AG04449 (cell line): ENCODE measurements around the gene PTPN2.

Experiments
- CTCF ChIA-PET: fragments of 350-600 bp; formaldehyde crosslinking; extraction: SDS; loops from one replicate; lab custom pipeline; 2021; ENCODE audit warnings: antibody characterized with exemption; lab: Yijun Ruan, JAX
- POLR2A ChIA-PET: fragments of 400-600, 350-600 bp; formaldehyde crosslinking; extraction: SDS; loops from one replicate; lab custom pipeline; 2020; ENCODE audit warnings: antibody characterized with exemption, inconsistent platforms; lab: Yijun Ruan, JAX
- DNase-seq: peaks from one replicate; pipeline ENCODE4 v3.0.0-alpha.2; 2010; ENCODE audit warnings: low read depth, low spot score
- H3K4me3 ChIP-seq: 2 replicates; pipeline ENCODE4 v1.5.1; 2011; ENCODE audit warnings: low read depth, mild to moderate bottlenecking, control low read depth, low read length
- TF ChIP-seq, protein P1 (sequence below): IDR thresholded peaks from one replicate; pipeline ENCODE4 v1.5.1; 2011; ENCODE audit warnings: mild to moderate bottlenecking, moderate library complexity, low read length, control low read depth, inconsistent platforms; ENCODE audit not compliant: insufficient read depth; ENCODE audit errors: missing control alignments

Gene PTPN2

DNA sequence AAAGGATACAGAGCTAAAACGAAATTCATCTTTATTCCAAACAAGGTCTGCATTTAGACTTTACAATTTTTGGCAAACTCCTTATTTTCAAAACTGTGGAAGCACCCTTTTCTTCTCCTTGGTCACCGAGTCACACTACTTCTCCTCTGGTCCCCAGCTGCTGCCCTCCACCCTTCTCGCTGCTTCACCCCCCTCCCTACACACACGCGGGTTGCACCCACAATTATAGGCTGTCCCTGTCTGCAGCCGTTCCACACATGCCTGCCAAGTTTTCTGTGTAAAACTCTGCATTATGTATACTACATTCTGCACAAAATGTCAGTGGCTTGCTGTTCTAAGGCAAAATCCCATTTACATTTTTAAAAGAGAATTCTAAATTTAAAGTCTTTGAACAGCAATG lies 63.5 kb downstream of the PTPN2 start:
- ChIA-PET POLR2A (interaction anchor here (0.6 kb wide), 1 partner anchor 274 kb away, joined by 3 read pairs; no protein-coding TSS in a partner anchor), CTCF (interaction anchor here (1.0 kb wide), 1 partner anchor 62 kb away, joined by 3 read pairs; no protein-coding TSS in a partner anchor)
- no peak overlapping the region for H3K4me3 ChIP-seq
- TF ChIP-seq, protein P1, sequence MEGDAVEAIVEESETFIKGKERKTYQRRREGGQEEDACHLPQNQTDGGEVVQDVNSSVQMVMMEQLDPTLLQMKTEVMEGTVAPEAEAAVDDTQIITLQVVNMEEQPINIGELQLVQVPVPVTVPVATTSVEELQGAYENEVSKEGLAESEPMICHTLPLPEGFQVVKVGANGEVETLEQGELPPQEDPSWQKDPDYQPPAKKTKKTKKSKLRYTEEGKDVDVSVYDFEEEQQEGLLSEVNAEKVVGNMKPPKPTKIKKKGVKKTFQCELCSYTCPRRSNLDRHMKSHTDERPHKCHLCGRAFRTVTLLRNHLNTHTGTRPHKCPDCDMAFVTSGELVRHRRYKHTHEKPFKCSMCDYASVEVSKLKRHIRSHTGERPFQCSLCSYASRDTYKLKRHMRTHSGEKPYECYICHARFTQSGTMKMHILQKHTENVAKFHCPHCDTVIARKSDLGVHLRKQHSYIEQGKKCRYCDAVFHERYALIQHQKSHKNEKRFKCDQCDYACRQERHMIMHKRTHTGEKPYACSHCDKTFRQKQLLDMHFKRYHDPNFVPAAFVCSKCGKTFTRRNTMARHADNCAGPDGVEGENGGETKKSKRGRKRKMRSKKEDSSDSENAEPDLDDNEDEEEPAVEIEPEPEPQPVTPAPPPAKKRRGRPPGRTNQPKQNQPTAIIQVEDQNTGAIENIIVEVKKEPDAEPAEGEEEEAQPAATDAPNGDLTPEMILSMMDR = no peak
- no peak for DNase-seq

DNA sequence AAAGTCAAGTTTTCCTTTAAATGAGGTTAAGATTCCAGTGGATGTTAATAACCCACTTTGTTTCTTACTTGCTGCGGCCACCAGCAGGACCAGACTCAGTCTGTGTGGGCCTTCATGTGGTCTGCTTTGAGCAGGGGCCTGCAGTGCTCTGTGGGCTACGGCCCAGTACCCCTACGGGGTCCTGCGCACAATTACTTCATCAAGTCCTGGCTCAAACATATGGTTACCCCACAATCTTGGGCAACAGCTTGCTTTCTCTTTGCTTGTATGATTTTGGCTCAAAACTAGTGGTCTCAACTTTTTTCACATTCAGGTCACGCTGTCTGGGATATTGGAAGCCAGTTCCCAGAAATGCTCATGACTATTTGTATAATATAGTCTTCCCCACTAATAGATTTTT lies 64.2 kb downstream of the PTPN2 start:
- no peak overlapping the region for H3K4me3 ChIP-seq
- ChIA-PET POLR2A (no interaction called here), CTCF (interaction anchor here (1.0 kb wide), 1 partner anchor 62 kb away, joined by 3 read pairs; no protein-coding TSS in a partner anchor)
- TF ChIP-seq, protein P1 = no peak
- no peak for DNase-seq

DNA sequence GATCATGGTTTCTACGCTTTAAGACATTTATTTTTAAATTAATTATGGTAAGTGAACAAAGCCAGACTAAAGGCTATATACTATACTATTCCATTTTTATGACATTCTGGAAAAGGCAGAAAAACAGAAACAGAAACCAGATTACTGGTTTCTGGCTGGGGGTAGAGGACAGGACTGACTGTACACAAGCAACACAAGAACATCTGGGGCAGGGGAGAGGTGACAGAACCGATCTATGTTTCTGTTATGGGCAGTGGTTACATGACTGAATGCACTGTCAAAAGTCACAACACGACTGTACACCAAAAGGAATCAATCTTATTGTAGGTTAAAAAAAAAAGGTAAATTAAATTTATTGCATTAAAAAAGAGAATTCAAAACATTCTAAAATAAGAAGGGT lies 64.7 kb downstream of the PTPN2 start:
- ChIA-PET POLR2A (no interaction called here), CTCF (no interaction called here)
- TF ChIP-seq, protein P1 = no peak
- no peak overlapping the region for H3K4me3 ChIP-seq
- no peak for DNase-seq

DNA sequence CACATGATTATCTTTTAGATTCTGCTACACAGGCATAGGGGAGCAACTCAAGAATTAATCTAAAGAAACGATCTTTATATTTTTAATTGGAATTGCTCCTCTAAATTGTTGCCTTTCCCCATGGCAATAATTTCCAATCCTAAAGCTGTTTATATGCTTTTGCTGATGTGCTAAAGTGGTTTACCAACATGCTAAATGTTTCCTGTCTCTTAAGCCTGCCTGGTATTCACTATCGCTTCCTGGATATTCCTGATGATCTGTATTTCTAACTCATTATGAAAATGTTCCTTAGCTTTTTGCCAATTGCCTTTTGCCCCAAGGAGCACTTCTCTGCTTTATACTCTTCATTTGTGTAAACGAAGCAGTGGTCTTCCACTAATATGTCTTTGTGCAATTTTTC lies 65.8 kb downstream of the PTPN2 start:
- H3K4me3 ChIP-seq = no peak overlapping the region
- ChIA-PET CTCF (no interaction called here), POLR2A (no interaction called here)
- DNase-seq = no peak
- TF ChIP-seq, protein P1 = no peak

DNA sequence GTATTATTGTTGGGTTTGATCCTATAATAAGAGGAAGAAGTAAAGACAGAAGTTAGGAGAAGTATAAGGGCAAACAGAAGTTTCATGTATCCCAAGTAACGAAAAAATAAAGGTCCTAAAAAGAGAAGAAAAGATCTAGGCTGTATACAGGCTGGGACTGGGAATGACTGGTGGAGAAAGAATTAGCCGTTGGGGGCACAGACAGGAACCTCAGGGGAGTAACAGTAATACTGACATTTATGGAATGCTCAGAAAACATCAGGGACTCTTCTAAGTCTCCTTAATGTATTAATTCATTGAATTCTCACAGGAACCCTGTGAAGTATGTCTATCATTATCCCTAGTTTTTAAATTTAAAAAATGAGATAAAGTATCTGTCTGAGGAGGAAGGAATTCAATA lies 67.6 kb downstream of the PTPN2 start:
- DNase-seq = no peak
- POLR2A ChIA-PET = no interaction called here
- CTCF ChIA-PET = no interaction called here
- no peak overlapping the region for H3K4me3 ChIP-seq
- TF ChIP-seq, protein P1 = no peak

DNA sequence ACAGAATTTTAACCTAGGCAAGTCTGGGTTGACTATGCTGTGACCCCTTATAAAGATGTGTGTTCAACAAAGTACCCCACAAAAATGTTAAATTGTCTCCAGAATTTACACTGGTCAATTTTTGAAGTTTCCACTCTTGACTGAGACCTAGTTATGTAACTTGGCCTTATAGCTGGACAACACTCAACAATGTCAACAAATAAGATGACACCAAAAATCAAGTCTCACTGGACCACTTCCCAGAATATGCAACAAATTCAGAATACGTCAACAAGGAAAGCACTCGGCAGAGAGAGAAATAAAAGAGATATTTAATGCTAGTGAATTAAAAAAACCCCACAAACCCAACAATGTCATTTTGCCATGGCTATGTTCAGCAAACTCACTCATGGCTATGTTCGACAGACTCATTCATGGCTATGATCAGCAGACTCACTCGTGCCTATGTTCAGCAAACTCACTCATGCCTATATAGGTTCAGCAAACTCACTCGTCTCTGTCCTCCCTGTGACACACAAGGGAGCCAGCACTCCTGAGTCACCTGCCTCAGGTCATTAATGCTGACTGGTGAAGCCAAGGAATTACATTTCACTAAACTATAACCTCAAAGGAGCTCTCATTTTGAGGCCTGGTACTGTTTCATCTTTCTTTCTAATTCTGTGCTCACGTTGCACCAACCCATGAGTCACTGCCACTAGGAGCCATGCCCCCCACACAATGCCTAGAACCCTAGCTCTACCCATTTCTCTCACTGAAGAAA lies 72.7 kb downstream of the PTPN2 start:
- POLR2A ChIA-PET = no interaction called here
- TF ChIP-seq, protein P1 = no peak
- CTCF ChIA-PET = interaction anchor here (1.4 kb wide), 1 partner anchor 14 kb away, joined by 5 read pairs; no protein-coding TSS in a partner anchor
- DNase-seq = no peak
- H3K4me3 ChIP-seq = no peak overlapping the region
